LNCaP clone FGC (cell line): ENCODE measurements around the gene HSFX1.
"Not testable (repeated sequence)": the region's sequence is repeated elsewhere in the genome, so short reads cannot be mapped to it uniquely, and the experiment has no call there.

ENCODE experiments used
- DNase-seq: peaks from one replicate; pipeline ENCODE4 v3.0.0-alpha.2; 2011; ENCODE audit warnings: low read depth
- H3K4me3 ChIP-seq: 2 replicates; pipeline ENCODE4 v1.5.1; 2011; ENCODE audit warnings: mild to moderate bottlenecking, low read depth, low read length, control low read depth
- TF ChIP-seq, protein P1 (sequence below): IDR thresholded peaks from 2 replicates; pipeline ENCODE4 v1.5.1; 2012; ENCODE audit warnings: mild to moderate bottlenecking; ENCODE audit not compliant: control insufficient read depth, insufficient read depth; ENCODE audit errors: extremely low read depth

The HSFX1 gene

GRCh38 chrX:149762696-149763614 is 10.9 kb upstream of the HSFX1 start:
- DNase-seq, result no peak
- no peak overlapping the region for H3K4me3 ChIP-seq
- TF ChIP-seq, protein P1, sequence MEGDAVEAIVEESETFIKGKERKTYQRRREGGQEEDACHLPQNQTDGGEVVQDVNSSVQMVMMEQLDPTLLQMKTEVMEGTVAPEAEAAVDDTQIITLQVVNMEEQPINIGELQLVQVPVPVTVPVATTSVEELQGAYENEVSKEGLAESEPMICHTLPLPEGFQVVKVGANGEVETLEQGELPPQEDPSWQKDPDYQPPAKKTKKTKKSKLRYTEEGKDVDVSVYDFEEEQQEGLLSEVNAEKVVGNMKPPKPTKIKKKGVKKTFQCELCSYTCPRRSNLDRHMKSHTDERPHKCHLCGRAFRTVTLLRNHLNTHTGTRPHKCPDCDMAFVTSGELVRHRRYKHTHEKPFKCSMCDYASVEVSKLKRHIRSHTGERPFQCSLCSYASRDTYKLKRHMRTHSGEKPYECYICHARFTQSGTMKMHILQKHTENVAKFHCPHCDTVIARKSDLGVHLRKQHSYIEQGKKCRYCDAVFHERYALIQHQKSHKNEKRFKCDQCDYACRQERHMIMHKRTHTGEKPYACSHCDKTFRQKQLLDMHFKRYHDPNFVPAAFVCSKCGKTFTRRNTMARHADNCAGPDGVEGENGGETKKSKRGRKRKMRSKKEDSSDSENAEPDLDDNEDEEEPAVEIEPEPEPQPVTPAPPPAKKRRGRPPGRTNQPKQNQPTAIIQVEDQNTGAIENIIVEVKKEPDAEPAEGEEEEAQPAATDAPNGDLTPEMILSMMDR, result no peak

- not testable (repeated sequence) for H3K4me3 ChIP-seq, DNase-seq
Measured at GRCh38 chrX:149770344-149770743, 3.5 kb upstream of the HSFX1 start.

- not testable (repeated sequence) for DNase-seq, H3K4me3 ChIP-seq
Measured at GRCh38 chrX:149773026-149773425, 842 bp upstream of the HSFX1 start.

- H3K4me3 ChIP-seq, DNase-seq: not testable (repeated sequence)
Measured at GRCh38 chrX:149777999-149778398, 4.1 kb downstream of the HSFX1 start.

GRCh38 chrX:149781727-149782126 is 7.9 kb downstream of the HSFX1 start, which contains the start of gene MAGEA9:
Gene MAGEA9, plus strand, starts transcription at chrX:149781930. Its CDS starts 4,281 bp downstream, at chrX:149786211.
- DNase-seq, H3K4me3 ChIP-seq: not testable (repeated sequence)

DNA sequence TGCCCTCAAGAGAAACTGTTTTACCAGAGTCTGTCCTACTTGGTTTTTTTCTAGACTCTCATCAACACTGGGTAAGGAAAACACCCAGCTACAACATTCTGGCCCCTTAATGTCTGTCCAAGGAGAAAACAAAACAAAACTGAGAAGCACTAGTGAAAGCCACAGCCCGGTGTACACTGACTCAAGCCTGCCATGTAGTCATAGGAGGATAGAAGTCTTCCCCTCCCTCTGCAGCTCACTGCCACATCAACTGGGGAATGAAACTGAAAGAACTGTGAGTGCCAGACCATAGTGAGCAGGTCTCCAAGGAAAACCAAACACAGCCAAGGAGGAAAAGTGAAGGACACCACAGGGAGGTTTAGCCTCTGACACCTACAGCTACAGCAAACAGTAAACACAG is 21.7 kb downstream of the HSFX1 start:
- DNase-seq, H3K4me3 ChIP-seq: not testable (repeated sequence)

GRCh38 chrX:149799095-149799714 is 25.3 kb downstream of the HSFX1 start:
- H3K4me3 ChIP-seq, result no peak overlapping the region
- DNase-seq, result no peak
- TF ChIP-seq, protein P1, result no peak

DNA sequence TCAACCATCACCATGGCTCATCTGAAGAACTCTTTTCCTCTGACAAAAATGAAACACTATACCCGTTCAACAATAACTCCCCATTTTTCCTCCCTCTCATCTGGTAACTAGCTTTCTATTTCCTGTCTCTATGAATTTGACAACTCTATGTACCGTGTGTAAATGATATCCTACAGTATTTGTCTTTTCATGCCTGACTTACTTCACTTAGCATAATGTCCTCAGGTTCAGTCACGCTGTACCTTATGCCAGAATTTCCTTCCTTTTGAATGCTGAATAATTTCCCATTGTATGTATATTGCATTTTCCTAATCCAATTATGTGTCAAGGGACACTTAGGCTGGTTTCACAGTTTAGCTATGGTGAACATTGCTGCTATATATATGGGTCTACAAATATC is 26.1 kb downstream of the HSFX1 start:
- TF ChIP-seq, protein P1, result no peak
- no peak for DNase-seq
- no peak overlapping the region for H3K4me3 ChIP-seq

DNA sequence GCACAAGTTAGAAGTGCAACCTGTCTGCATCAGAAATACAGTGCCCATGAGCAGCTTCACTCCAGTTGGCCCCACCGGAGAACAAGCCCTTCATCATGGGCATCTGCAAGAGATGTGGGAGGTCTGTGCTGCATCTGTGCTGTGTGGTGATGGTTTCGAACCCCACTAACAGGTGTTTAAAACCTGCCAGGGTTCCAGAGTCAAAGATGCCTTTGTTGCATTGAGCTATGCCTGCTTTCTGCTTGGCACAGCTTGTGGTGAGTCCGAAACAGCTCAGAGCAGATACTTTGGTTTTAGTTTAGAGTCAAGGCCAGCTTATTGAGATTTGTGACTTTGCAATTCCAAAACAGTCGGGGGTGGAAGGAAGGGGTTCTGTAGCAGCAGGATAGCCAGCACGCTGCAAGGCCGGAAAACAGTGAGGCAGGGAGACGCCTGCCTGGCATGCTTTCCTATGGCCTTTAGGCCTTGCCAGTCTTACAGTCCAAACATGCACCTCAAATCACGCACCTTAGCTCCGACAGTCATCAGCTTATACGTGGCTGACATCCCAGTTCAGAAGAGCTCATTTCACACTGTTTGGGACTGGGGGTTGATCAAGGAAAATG is 29.7 kb downstream of the HSFX1 start:
- H3K4me3 ChIP-seq, result no peak overlapping the region
- TF ChIP-seq, protein P1, result no peak
- DNase-seq, result no peak
